Breast epithelium (tissue), 4 donors: ENCODE data around the gene PPP1R12B. TPM values are rescaled to one million over a fixed set of nuclear protein-coding genes. Genes with fewer than 3 reads are reported as not detected.
A peak's percentile ranks its signal among the peaks of the same experiment; 100 is the strongest.

Experiments
- DNase-seq, 2 donors: peaks; one replicate each; pipeline ENCODE4 v3.0.0-alpha.2; 2019; ENCODE audit warnings: low spot score in 2 of 2
- H3K27ac ChIP-seq, 2 donors: fragments of 200-600 bp; sonication (generic) in 1 of 2; one replicate each; pipeline ENCODE4 v1.5.1; 2016 to 2019; ENCODE audit warnings: mild to moderate bottlenecking in 1 of 2
- H3K27me3 ChIP-seq, 2 donors: fragments of 200-600 bp; sonication (generic) in 1 of 2; one replicate each; pipeline versions ENCODE4 v1.5.1 to v1.6.0; 2017 to 2019; ENCODE audit warnings: control low read depth in 1 of 2, mild to moderate bottlenecking in 1 of 2
- H3K36me3 ChIP-seq: fragments of 200-600 bp; one replicate; pipeline ENCODE4 v1.5.1; 2019
- H3K4me1 ChIP-seq, 2 donors: fragments of 200-600 bp; sonication (generic); one replicate each; pipeline ENCODE4 v1.5.1; 2016 to 2019; ENCODE audit warnings: control low read depth in 1 of 2
- H3K4me3 ChIP-seq, 3 donors: fragments of 200-600 bp; sonication (generic); 1 replicate in 2 of 3; 2 replicates in 1 of 3; pipeline ENCODE4 v1.5.1; 2016 to 2019; ENCODE audit warnings: mild to moderate bottlenecking in 3 of 3, moderate library complexity in 2 of 3
- H3K9me3 ChIP-seq, 2 donors: fragments of 200-600 bp; sonication (generic) in 1 of 2; one replicate each; pipeline ENCODE4 v1.5.1; 2016 to 2019; ENCODE audit warnings: control low read depth in 1 of 2
- CTCF ChIP-seq, 3 donors: fragments of 450-650 bp; IDR thresholded peaks; one replicate each; pipeline ENCODE4 v1.5.1; 2016 to 2017; ENCODE audit warnings: antibody characterized with exemption in 3 of 3, mild to moderate bottlenecking in 3 of 3, moderate library complexity in 3 of 3
- POLR2A ChIP-seq: fragments of 450-650 bp; IDR thresholded peaks from one replicate; pipeline ENCODE4 v1.6.1; 2016; ENCODE audit warnings: antibody characterized with exemption, mild to moderate bottlenecking, moderate library complexity
- POLR2AphosphoS5 ChIP-seq, 3 donors: sonication (generic); formaldehyde crosslinking; IDR thresholded peaks; one replicate each; pipeline ENCODE4 v1.6.1; 2017; ENCODE audit warnings: antibody characterized with exemption in 3 of 3
- intact Hi-C: fragments of 100-400 bp; cut with DNase I; formaldehyde crosslinking; loops from one replicate; pipeline ENCODE4 v1.15.1; 2023; ENCODE audit warnings: low total_unique reads
- total RNA-seq, 3 donors: library from RNA; depleted of rRNA; stranded (reverse); fragments of >200 nt; gene quantifications; one replicate each; pipeline ENCODE4 v1.1.0, GENCODE V29; 2016

Gene PPP1R12B
- total RNA-seq, 3 donors from 2014 or later: 76.4 to 123 (median 90.7) TPM

- Histone ChIP-seq H3K27ac (no peak overlapping the region), H3K4me1 (no peaks in the 10 kb centered on the region), H3K9me3 (no peaks in the 10 kb centered on the region), H3K27me3 (peaks cover 0 to 2% of the 10 kb centered on the region in 2 donors), H3K36me3 (no peaks in the 10 kb centered on the region), H3K4me3 (no peak overlapping the region)
- DNase-seq: no peak
- intact Hi-C loops: loop anchor here (1.0 kb wide), 1 partner anchor 42 kb away; no protein-coding TSS in a partner anchor
- TF ChIP-seq POLR2A (no peak), POLR2AphosphoS5 (IDR thresholded peaks at IDR 0.05) (no peak)
Measured at GRCh38 chr1:202317941-202318925, 30.3 kb upstream of the PPP1R12B start.

GRCh38 chr1:202319381-202320080, 29.0 kb upstream of the PPP1R12B start:
- H3K4me3 ChIP-seq: no peak overlapping the region

GRCh38 chr1:202320081-202320405, 28.5 kb upstream of the PPP1R12B start:
- no peak for TF ChIP-seq POLR2A
- TF ChIP-seq POLR2AphosphoS5 (IDR thresholded peaks at IDR 0.05): no peak
- TF ChIP-seq CTCF (IDR thresholded peaks at IDR 0.05): no peak
- no peaks in the 10 kb centered on the region for H3K36me3 ChIP-seq
- no peak overlapping the region for H3K4me3 ChIP-seq
- H3K4me1 ChIP-seq: no peaks in the 10 kb centered on the region
- no peaks in the 10 kb centered on the region for H3K9me3 ChIP-seq
- intact Hi-C loops: no loop called here
- H3K27ac ChIP-seq: no peak overlapping the region
- H3K27me3 ChIP-seq: no peaks in the 10 kb centered on the region
- DNase-seq: no peak

More at GRCh38 chr1:202319381-202320080, 29.0 kb upstream of the PPP1R12B start:
- intact Hi-C loops: no loop called here
- TF ChIP-seq CTCF (IDR thresholded peaks at IDR 0.05) (no peak), POLR2AphosphoS5 (IDR thresholded peaks at IDR 0.05) (no peak), POLR2A (no peak)
- no peaks in the 10 kb centered on the region for H3K9me3 ChIP-seq
- no peak for DNase-seq
- H3K36me3 ChIP-seq: no peaks in the 10 kb centered on the region
- H3K27ac ChIP-seq: no peak overlapping the region
- peaks cover 0 to 2% of the 10 kb centered on the region in 2 donors for H3K27me3 ChIP-seq
- H3K4me1 ChIP-seq: no peaks in the 10 kb centered on the region

GRCh38 chr1:202323731-202324130, 24.8 kb upstream of the PPP1R12B start:
- Histone ChIP-seq H3K4me3 (no peak overlapping the region), H3K27me3 (no peaks in the 10 kb centered on the region), H3K36me3 (no peaks in the 10 kb centered on the region), H3K9me3 (no peaks in the 10 kb centered on the region), H3K27ac (no peak overlapping the region), H3K4me1 (no peaks in the 10 kb centered on the region)
- intact Hi-C loops: no loop called here
- TF ChIP-seq POLR2A (no peak), CTCF (IDR thresholded peaks at IDR 0.05) (no peak), POLR2AphosphoS5 (IDR thresholded peaks at IDR 0.05) (no peak)
- peak in 1 of 2 donors; percentile 6 for DNase-seq

- no peak for TF ChIP-seq POLR2AphosphoS5 (IDR thresholded peaks at IDR 0.05)
- TF ChIP-seq CTCF (IDR thresholded peaks at IDR 0.05): no peak
- TF ChIP-seq POLR2A: no peak
- no peaks in the 10 kb centered on the region for H3K27me3 ChIP-seq
- no peak overlapping the region for H3K4me3 ChIP-seq
- H3K9me3 ChIP-seq: no peaks in the 10 kb centered on the region
- no peaks in the 10 kb centered on the region for H3K4me1 ChIP-seq
- no peak for DNase-seq
- H3K36me3 ChIP-seq: no peaks in the 10 kb centered on the region
- H3K27ac ChIP-seq: no peak overlapping the region
- intact Hi-C loops: no loop called here
Measured at GRCh38 chr1:202324646-202325045, 23.9 kb upstream of the PPP1R12B start.
